AG09319 (cell line): ENCODE measurements around the gene NAMPT.
"Not testable (repeated sequence)": the region's sequence is repeated elsewhere in the genome, so short reads cannot be mapped to it uniquely, and the experiment has no call there.

Experiments
- DNase-seq: peaks from one replicate; pipeline ENCODE4 v3.0.0-alpha.2; 2010; ENCODE audit warnings: low read depth; ENCODE audit errors: extremely low read depth
- TF ChIP-seq, protein P1 (sequence below): IDR thresholded peaks from 2 replicates; pipeline ENCODE4 v1.5.1; 2011; ENCODE audit warnings: low read depth, mild to moderate bottlenecking, inconsistent platforms, low read length, moderate library complexity

NAMPT gene

DNA sequence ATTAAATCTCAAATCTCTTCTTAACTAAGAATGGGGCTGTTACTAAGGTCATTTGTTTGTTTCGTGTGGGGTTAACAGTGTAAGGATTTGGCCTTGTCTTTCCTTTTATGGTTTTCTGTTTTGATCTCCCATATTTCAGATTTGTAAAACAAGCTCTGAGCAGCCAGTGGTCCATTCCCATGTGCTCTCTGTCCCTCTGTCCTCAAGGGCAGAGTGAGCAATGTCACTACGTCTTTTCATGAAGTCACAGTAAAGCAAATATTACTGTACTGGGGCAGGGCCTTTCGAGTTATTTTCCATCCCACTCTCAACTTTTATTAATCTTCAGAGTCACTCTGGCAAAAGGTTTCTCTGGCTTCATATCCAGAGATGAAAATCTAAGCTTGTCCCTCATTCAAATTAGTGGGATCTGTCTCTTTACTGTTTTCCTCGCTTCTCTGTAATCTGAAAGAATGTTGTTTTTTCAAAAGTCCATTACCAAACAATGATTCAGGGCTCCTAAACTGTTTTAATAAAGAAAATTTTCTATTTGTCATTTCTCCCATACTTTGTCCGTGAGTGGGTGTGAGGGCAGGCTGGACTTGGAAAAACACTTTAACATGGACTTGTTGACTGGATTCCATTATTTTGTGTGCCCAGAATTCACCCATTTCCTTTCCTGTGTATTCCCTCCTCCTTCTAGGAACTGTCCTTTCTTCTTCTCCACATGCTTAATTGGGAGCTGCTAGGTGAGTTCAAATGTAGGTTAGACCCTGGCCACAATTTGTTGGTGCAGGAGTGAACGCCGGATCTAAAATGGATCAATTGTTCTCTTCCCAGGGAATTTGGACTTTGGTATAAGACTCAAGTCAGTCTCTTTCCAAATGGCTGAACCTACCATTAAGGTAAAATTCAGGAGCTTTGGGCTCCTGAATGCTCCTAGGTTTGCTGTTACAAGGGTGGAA lies 42.1 kb upstream of the NAMPT start:
- no peak for DNase-seq
- TF ChIP-seq, protein P1, sequence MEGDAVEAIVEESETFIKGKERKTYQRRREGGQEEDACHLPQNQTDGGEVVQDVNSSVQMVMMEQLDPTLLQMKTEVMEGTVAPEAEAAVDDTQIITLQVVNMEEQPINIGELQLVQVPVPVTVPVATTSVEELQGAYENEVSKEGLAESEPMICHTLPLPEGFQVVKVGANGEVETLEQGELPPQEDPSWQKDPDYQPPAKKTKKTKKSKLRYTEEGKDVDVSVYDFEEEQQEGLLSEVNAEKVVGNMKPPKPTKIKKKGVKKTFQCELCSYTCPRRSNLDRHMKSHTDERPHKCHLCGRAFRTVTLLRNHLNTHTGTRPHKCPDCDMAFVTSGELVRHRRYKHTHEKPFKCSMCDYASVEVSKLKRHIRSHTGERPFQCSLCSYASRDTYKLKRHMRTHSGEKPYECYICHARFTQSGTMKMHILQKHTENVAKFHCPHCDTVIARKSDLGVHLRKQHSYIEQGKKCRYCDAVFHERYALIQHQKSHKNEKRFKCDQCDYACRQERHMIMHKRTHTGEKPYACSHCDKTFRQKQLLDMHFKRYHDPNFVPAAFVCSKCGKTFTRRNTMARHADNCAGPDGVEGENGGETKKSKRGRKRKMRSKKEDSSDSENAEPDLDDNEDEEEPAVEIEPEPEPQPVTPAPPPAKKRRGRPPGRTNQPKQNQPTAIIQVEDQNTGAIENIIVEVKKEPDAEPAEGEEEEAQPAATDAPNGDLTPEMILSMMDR = no peak

DNA sequence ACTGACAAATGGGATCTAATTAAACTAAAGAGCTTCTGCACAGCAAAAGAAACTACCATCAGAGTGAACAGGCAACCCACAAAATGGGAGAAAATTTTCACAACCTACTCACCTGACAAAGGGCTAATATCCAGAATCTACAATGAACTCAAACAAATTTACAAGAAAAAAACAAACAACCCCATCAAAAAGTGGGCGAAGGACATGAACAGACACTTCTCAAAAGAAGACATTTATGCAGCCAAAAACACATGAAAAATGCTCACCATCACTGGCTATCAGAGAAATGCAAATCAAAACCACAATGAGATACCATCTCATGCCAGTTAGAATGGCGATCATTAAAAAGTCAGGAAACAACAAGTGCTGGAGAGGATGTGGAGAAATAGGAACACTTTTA lies 39.7 kb upstream of the NAMPT start:
- DNase-seq = not testable (repeated sequence)

DNA sequence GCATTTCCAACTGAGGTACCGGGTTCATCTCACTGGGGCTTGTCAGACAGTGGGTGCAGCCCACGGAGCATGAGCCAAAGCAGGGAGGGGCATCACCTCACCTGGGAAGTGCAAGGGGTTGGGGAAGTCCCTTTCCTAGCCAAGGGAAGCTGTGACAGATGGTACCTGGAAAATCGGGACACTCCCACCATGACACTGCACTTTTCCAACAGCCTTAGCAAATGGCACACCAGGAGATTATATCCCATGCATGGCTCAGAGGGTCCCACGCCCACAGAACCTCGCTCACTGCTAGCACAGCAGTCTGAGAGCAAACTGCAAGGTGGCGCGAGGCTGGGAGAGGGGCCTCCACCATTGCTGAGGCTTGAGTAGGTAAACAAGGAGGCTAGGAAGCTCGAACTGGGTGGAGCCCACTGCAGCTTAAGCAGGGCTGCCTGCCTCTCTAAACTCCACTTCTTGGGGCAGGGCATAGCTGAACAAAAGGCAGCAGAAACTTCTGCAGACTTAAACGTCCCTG lies 35.5 kb upstream of the NAMPT start:
- DNase-seq = not testable (repeated sequence)

DNA sequence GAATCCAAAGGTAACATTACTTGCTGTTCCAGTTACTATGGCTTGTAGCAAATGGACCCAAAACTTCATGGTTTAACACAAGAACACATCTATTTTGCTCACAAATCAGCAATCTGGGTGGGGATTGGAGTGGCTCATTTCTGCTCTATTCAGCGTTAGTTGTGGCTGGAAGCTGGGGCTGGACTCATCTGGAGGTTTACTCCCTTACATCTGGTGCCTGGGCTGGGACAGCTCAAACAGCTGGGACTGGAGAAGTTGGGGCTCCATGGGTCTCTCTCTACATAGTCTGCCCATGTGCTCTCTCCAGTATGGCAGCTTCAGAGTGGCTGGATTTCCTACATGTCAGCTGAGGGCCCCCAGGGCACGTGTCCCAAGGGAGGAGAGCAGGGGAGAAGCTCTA lies 33.7 kb upstream of the NAMPT start:
- TF ChIP-seq, protein P1 = no peak
- no peak for DNase-seq

DNA sequence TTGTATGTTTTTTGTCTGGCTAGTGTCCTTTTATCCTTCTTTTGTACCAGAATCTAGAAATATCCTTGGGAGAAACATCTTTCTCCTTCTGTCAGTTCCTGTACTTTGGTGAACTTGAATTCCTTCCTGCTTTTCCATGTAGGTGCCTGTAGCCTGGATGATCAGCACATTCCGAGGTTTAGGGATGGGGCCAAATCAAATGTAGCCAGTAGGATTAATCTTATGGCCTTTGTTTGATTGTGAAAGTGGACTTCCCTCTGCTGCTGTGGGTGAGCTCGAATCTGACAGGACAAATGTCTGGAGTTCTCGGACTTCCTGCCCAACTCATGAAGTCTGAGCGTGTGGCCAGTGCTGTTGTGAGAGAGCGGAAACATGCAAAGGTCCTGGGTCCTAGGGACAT lies 33.2 kb upstream of the NAMPT start:
- TF ChIP-seq, protein P1 = no peak
- DNase-seq = no peak

DNA sequence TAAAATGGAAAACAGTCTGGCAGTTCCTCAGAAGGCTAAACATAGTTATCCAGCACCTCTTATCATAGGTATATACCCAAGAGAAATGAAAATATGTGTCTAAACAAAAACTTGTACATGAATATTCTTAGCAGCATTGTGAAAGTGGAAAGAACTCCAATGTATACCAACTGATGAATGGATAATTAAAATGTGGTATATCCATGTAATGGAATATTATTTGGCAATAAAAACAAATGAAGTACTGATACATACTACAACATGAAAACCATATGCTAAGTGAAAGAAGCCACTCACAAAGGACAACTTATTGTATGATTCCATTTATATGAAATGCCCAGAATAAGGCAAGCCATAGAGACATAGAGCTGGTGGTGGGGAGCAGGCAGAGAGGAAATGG lies 32.2 kb upstream of the NAMPT start:
- TF ChIP-seq, protein P1 = no peak

DNA sequence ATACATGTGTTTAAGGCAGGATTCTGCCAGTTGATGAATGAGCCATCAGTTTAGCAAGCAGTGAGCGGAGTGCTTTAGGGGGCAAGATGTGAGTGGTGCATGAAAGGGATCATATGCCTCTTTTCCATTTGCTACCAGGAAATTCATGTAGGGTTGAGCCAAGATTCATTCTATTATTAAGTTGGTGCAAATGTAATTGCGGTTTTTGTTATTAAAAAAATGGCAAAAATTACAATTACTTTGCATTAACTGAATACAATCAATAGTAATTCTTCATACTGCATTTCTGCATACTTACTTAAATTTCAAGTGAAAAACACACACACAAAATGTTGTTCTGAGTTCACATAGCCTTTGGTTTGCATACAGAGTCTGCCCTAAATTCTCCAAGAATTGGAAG lies 30.1 kb upstream of the NAMPT start:
- no peak for DNase-seq
- TF ChIP-seq, protein P1 = no peak

More for the DNA sequence above, 32.2 kb upstream of the NAMPT start:
- DNase-seq = no peak

DNA sequence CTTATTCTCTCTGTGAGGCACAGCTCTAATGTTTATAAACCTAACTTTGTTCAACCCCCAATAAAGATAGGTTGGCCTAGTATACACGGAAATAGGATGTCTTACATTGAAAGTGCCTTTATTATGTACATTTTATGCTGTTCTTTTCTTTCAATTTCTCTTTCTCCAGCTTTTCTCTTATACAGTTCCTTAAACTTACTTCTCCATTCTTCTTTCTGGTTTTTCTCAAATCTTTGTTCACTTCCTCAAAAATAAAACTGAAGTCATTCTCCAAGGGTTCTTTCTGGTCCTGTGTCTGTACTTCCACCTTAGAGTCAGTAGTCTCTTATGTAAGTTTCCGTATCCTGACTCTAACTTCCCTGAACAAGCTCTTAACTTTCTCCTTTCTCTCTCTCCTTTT lies 29.2 kb upstream of the NAMPT start:
- TF ChIP-seq, protein P1 = no peak
- no peak for DNase-seq
